Activated gamma-delta T cell (primary cell): ENCODE data around the gene KLHL30.

Experiments used
- DNase-seq: peaks from one replicate; lab custom pipeline; 2025; lab: John Stamatoyannopoulos, UW

Gene KLHL30

GRCh38 chr2:238132463-238133450 lies 5.7 kb upstream of the KLHL30 start:
- DNase-seq: no peak

- no peak for DNase-seq
Observed at GRCh38 chr2:238133499-238134392, 4.7 kb upstream of the KLHL30 start.

GRCh38 chr2:238134393-238134785 lies 4.1 kb upstream of the KLHL30 start:
- DNase-seq: no peak

GRCh38 chr2:238135601-238136150 lies 2.8 kb upstream of the KLHL30 start:
- DNase-seq: no peak

GRCh38 chr2:238136820-238137537 lies 1.5 kb upstream of the KLHL30 start:
- no peak for DNase-seq

GRCh38 chr2:238137885-238138284 lies 583 bp upstream of the KLHL30 start:
- no peak for DNase-seq

GRCh38 chr2:238139196-238140039 lies 950 bp downstream of the KLHL30 start:
- no peak for DNase-seq

- no peak for DNase-seq
Observed at GRCh38 chr2:238140040-238140439, 1.6 kb downstream of the KLHL30 start.

- DNase-seq: no peak
Observed at GRCh38 chr2:238140721-238141540, 2.5 kb downstream of the KLHL30 start.

- DNase-seq: no peak
Observed at GRCh38 chr2:238141541-238142318, 3.3 kb downstream of the KLHL30 start.

- no peak for DNase-seq
Observed at GRCh38 chr2:238142382-238143205, 4.1 kb downstream of the KLHL30 start.

GRCh38 chr2:238143239-238143951 lies 4.9 kb downstream of the KLHL30 start:
- DNase-seq: no peak

GRCh38 chr2:238144262-238144661 lies 5.8 kb downstream of the KLHL30 start:
- no peak for DNase-seq

GRCh38 chr2:238145046-238145445 lies 6.6 kb downstream of the KLHL30 start:
- no peak for DNase-seq

- no peak for DNase-seq
Observed at GRCh38 chr2:238145851-238146250, 7.4 kb downstream of the KLHL30 start.

- DNase-seq: no peak
Observed at GRCh38 chr2:238146884-238147544, 8.5 kb downstream of the KLHL30 start.

- DNase-seq: no peak
Observed at GRCh38 chr2:238148981-238149380, 10.5 kb downstream of the KLHL30 start.
